ENCODE data around the gene HIVEP3.

The HIVEP3 gene

GRCh38 chr1:41728403-41729202 lies 190.1 kb downstream of the HIVEP3 start:
- TF ChIP-seq POLR2AphosphoS5 (IDR thresholded peaks at IDR 0.05; ENCODE audit: low read depth, low read length) (peak; percentile 20; the same call in 1 of the 2 replicates), POLR2A (IDR thresholded peaks at IDR 0.05; ENCODE audit: low read depth, low read length) (no peak), TAF1 (IDR thresholded peaks at IDR 0.05; ENCODE audit: low read depth, low read length) (no peak), SPI1 (IDR thresholded peaks at IDR 0.05; ENCODE audit: low read depth, low read length) (no peak), PAX5 (IDR thresholded peaks at IDR 0.05; ENCODE audit: insufficient read depth, low read length, severe bottlenecking) (no peak), POU2F2 (IDR thresholded peaks at IDR 0.05; ENCODE audit: low read depth, low read length) (peak; percentile 100)
- FAIRE-seq (peak; percentile 100), DNase-seq (ENCODE audit: insufficient read length, low spot score) (peak; percentile 67)

- TF ChIP-seq SPI1 (IDR thresholded peaks at IDR 0.05; ENCODE audit: low read depth, low read length) (no peak), TAF1 (IDR thresholded peaks at IDR 0.05; ENCODE audit: low read depth, low read length) (no peak), PAX5 (IDR thresholded peaks at IDR 0.05; ENCODE audit: insufficient read depth, low read length, severe bottlenecking) (no peak), POLR2A (IDR thresholded peaks at IDR 0.05; ENCODE audit: low read depth, low read length) (no peak), POLR2AphosphoS5 (IDR thresholded peaks at IDR 0.05; ENCODE audit: low read depth, low read length) (no peak), POU2F2 (IDR thresholded peaks at IDR 0.05; ENCODE audit: low read depth, low read length) (no peak)
- FAIRE-seq (no peak), DNase-seq (ENCODE audit: insufficient read length, low spot score) (no peak)
Measured at GRCh38 chr1:41727749-41728115, 191.0 kb downstream of the HIVEP3 start.

GRCh38 chr1:41726899-41727748 lies 191.6 kb downstream of the HIVEP3 start:
- FAIRE-seq (peak; percentile 95), DNase-seq (ENCODE audit: insufficient read length, low spot score) (no peak)
- TF ChIP-seq POLR2A (IDR thresholded peaks at IDR 0.05; ENCODE audit: low read depth, low read length) (no peak), TAF1 (IDR thresholded peaks at IDR 0.05; ENCODE audit: low read depth, low read length) (no peak), SPI1 (IDR thresholded peaks at IDR 0.05; ENCODE audit: low read depth, low read length) (peak; percentile 88), PAX5 (IDR thresholded peaks at IDR 0.05; ENCODE audit: insufficient read depth, low read length, severe bottlenecking) (no peak), POU2F2 (IDR thresholded peaks at IDR 0.05; ENCODE audit: low read depth, low read length) (no peak; the same call in 1 of the 2 replicates)

- no peak for TF ChIP-seq SPI1 (IDR thresholded peaks at IDR 0.05; ENCODE audit: low read depth, low read length)
- no peak for TF ChIP-seq POLR2A (IDR thresholded peaks at IDR 0.05; ENCODE audit: low read depth, low read length)
- no peak for TF ChIP-seq TAF1 (IDR thresholded peaks at IDR 0.05; ENCODE audit: low read depth, low read length)
- TF ChIP-seq POLR2AphosphoS5 (IDR thresholded peaks at IDR 0.05; ENCODE audit: low read depth, low read length): no peak
- no peak for TF ChIP-seq PAX5 (IDR thresholded peaks at IDR 0.05; ENCODE audit: insufficient read depth, low read length, severe bottlenecking)
- TF ChIP-seq POU2F2 (IDR thresholded peaks at IDR 0.05; ENCODE audit: low read depth, low read length): no peak
- FAIRE-seq: no peak
- DNase-seq (ENCODE audit: insufficient read length, low spot score): no peak
Measured at GRCh38 chr1:41726292-41726691, 192.4 kb downstream of the HIVEP3 start.

GRCh38 chr1:41724926-41725325 lies 193.8 kb downstream of the HIVEP3 start:
- FAIRE-seq (no peak), DNase-seq (ENCODE audit: insufficient read length, low spot score) (no peak)
- no peak for TF ChIP-seq POU2F2 (IDR thresholded peaks at IDR 0.05; ENCODE audit: low read depth, low read length)
- no peak for TF ChIP-seq PAX5 (IDR thresholded peaks at IDR 0.05; ENCODE audit: insufficient read depth, low read length, severe bottlenecking)
- no peak for TF ChIP-seq POLR2AphosphoS5 (IDR thresholded peaks at IDR 0.05; ENCODE audit: low read depth, low read length)
- TF ChIP-seq POLR2A (IDR thresholded peaks at IDR 0.05; ENCODE audit: low read depth, low read length): no peak
- no peak for TF ChIP-seq SPI1 (IDR thresholded peaks at IDR 0.05; ENCODE audit: low read depth, low read length)
- no peak for TF ChIP-seq TAF1 (IDR thresholded peaks at IDR 0.05; ENCODE audit: low read depth, low read length)

- FAIRE-seq (peak; percentile 52), DNase-seq (ENCODE audit: insufficient read length, low spot score) (no peak)
- TF ChIP-seq POLR2A (IDR thresholded peaks at IDR 0.05; ENCODE audit: low read depth, low read length): no peak
- TF ChIP-seq SPI1 (IDR thresholded peaks at IDR 0.05; ENCODE audit: low read depth, low read length): no peak
- no peak for TF ChIP-seq TAF1 (IDR thresholded peaks at IDR 0.05; ENCODE audit: low read depth, low read length)
- TF ChIP-seq POU2F2 (IDR thresholded peaks at IDR 0.05; ENCODE audit: low read depth, low read length): no peak
- no peak for TF ChIP-seq POLR2AphosphoS5 (IDR thresholded peaks at IDR 0.05; ENCODE audit: low read depth, low read length)
- no peak for TF ChIP-seq PAX5 (IDR thresholded peaks at IDR 0.05; ENCODE audit: insufficient read depth, low read length, severe bottlenecking)
Measured at GRCh38 chr1:41724248-41724647, 194.5 kb downstream of the HIVEP3 start.

- DNase-seq (ENCODE audit: insufficient read length, low spot score) (no peak), FAIRE-seq (peak; percentile 23)
Measured at GRCh38 chr1:41723786-41724185, 194.9 kb downstream of the HIVEP3 start.

GRCh38 chr1:41722184-41722583 lies 196.5 kb downstream of the HIVEP3 start:
- FAIRE-seq (no peak), DNase-seq (ENCODE audit: insufficient read length, low spot score) (no peak)
- TF ChIP-seq POLR2AphosphoS5 (IDR thresholded peaks at IDR 0.05; ENCODE audit: low read depth, low read length) (no peak), SPI1 (IDR thresholded peaks at IDR 0.05; ENCODE audit: low read depth, low read length) (no peak), POLR2A (IDR thresholded peaks at IDR 0.05; ENCODE audit: low read depth, low read length) (no peak), TAF1 (IDR thresholded peaks at IDR 0.05; ENCODE audit: low read depth, low read length) (no peak)

More at GRCh38 chr1:41723786-41724185, 194.9 kb downstream of the HIVEP3 start:
- TF ChIP-seq PAX5 (IDR thresholded peaks at IDR 0.05; ENCODE audit: insufficient read depth, low read length, severe bottlenecking): no peak
- no peak for TF ChIP-seq POU2F2 (IDR thresholded peaks at IDR 0.05; ENCODE audit: low read depth, low read length)
- no peak for TF ChIP-seq TAF1 (IDR thresholded peaks at IDR 0.05; ENCODE audit: low read depth, low read length)

GRCh38 chr1:41720861-41721410 lies 197.8 kb downstream of the HIVEP3 start:
- FAIRE-seq (peak; percentile 85), DNase-seq (ENCODE audit: insufficient read length, low spot score) (no peak)
- TF ChIP-seq PAX5 (IDR thresholded peaks at IDR 0.05; ENCODE audit: insufficient read depth, low read length, severe bottlenecking) (no peak), SPI1 (IDR thresholded peaks at IDR 0.05; ENCODE audit: low read depth, low read length) (peak; percentile 17; the same call in 1 of the 2 replicates), POLR2A (IDR thresholded peaks at IDR 0.05; ENCODE audit: low read depth, low read length) (no peak), POLR2AphosphoS5 (IDR thresholded peaks at IDR 0.05; ENCODE audit: low read depth, low read length) (no peak), TAF1 (IDR thresholded peaks at IDR 0.05; ENCODE audit: low read depth, low read length) (no peak)

Measured in GM12891 (cell line).